Kidney (tissue), 14 donors: ENCODE measurements around the gene KIF26B. TPM values are rescaled to one million over a fixed set of nuclear protein-coding genes. Genes with fewer than 3 reads are reported as not detected.

Experiments used
- DNase-seq, 5 donors: peaks; one replicate each; pipeline ENCODE4 v3.0.0-alpha.2; 2013 to 2020
- FAIRE-seq: peaks from 2 replicates; lab custom pipeline; 2012; peaks lifted over from hg19 to GRCh38; lab: Jason Lieb, UNC
- H3K27ac ChIP-seq, 2 donors: one replicate each; pipeline ENCODE4 v1.7.0; 2013; ENCODE audit warnings: low read depth in 2 of 2, low read length in 2 of 2, inconsistent platforms in 1 of 2
- H3K27me3 ChIP-seq: one replicate; pipeline ENCODE4 v1.7.1; 2013; ENCODE audit warnings: low read length, inconsistent platforms; ENCODE audit not compliant: control insufficient read depth, insufficient read depth
- H3K36me3 ChIP-seq, 3 donors: one replicate each; pipeline versions ENCODE4 v1.7.0 to v1.7.1; 2013; ENCODE audit warnings: low read length in 3 of 3, control low read depth in 1 of 3, inconsistent platforms in 1 of 3; ENCODE audit not compliant: insufficient read depth in 3 of 3, control insufficient read depth in 2 of 3
- H3K4me1 ChIP-seq, 3 donors: one replicate each; pipeline versions ENCODE4 v1.7.0 to v1.7.1; 2013; ENCODE audit warnings: low read length in 3 of 3, inconsistent platforms in 1 of 3, low read depth in 1 of 3; ENCODE audit not compliant: control insufficient read depth in 2 of 3, insufficient read depth in 2 of 3
- H3K4me3 ChIP-seq, 3 donors: one replicate each; pipeline versions ENCODE4 v1.7.0 to v1.8.1; 2013; ENCODE audit warnings: low read length in 3 of 3, control low read depth in 1 of 3, inconsistent platforms in 1 of 3
- H3K9ac ChIP-seq, 3 donors: one replicate each; pipeline versions ENCODE4 v1.7.0 to v1.7.1; 2013; ENCODE audit warnings: low read length in 3 of 3, control low read depth in 1 of 3, inconsistent platforms in 1 of 3
- H3K9me3 ChIP-seq, 3 donors: one replicate each; pipeline versions ENCODE4 v1.7.0 to v1.7.1; 2013; ENCODE audit warnings: low read length in 3 of 3, control low read depth in 1 of 3, inconsistent platforms in 1 of 3; ENCODE audit not compliant: control insufficient read depth in 2 of 3, insufficient read depth in 1 of 3
- intact Hi-C: fragments of 100-400 bp; cut with DNase I; formaldehyde crosslinking; loops from one replicate; pipeline ENCODE4 v1.11.1; 2022
- polyA plus RNA-seq: library from polyadenylated mRNA; stranded (reverse); fragments of 350-450 nt; fragmentation: Illumina TruSeq; extraction: RNeasy Lipid Tissue Mini Kit (QIAGEN cat#74804); gene quantifications from one replicate; pipeline ENCODE4 v1.2.3, GENCODE V29; 2014; ENCODE audit warnings: low read depth, low replicate concordance; ENCODE audit not compliant: insufficient read depth
- total RNA-seq: library from RNA; stranded (reverse); fragmentation: NEBNext Ultra II Directional; extraction: Animal tissue kit (Norgen Biotek cat#: 25700); gene quantifications from one replicate; pipeline ENCODE4 v1.2.1, GENCODE V29; 2021
- TF ChIP-seq, protein P1 (sequence below): IDR thresholded peaks from 3 replicates; pipeline ENCODE4 v1.5.1; 2012; ENCODE audit warnings: mild to moderate bottlenecking, moderate library complexity, borderline replicate concordance; ENCODE audit not compliant: insufficient read depth; ENCODE audit errors: extremely low read depth
- donor health status: control.
- donor health status: control.
- donor health status: control.
- donor health status: control.
- donor health status: control.
- donor health status: DM: yes; HTN: yes; CAD: no.
- donor health status: Normal renal cell carcinoma (clear cell type).

KIF26B gene
- total and polyA plus RNA-seq, 2 donors from 2014 or later = 0.52 to 10.7 TPM

DNA sequence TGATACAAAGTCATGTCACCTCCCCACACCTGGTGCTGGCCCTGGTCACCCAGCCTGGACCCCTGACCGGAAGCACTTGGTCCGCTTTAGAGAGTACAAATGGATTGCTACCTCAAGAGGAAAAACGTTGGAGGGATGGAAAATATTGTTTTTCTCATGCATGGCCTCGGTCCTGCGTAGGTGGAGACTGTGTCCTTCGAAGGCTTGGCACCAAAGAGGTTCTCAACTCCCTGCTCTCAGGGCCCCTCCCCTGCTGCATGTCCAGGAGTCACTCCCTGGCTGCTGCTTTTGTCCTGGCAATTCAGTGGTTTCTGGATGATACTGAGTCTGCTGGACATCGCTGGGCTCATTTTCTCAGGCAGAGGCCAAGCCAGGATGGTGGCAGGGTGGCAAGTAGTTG, 529.8 kb downstream of the KIF26B start:
- FAIRE-seq (no peak), DNase-seq (no peak)
- Histone ChIP-seq H3K36me3 (no peaks in the 10 kb centered on the region), H3K27ac (no peak overlapping the region), H3K4me3 (no peak overlapping the region), H3K9me3 (no peaks in the 10 kb centered on the region), H3K27me3 (no peaks in the 10 kb centered on the region), H3K9ac (no peak overlapping the region), H3K4me1 (no peaks in the 10 kb centered on the region)
- intact Hi-C loops = no loop called here
- TF ChIP-seq, protein P1, sequence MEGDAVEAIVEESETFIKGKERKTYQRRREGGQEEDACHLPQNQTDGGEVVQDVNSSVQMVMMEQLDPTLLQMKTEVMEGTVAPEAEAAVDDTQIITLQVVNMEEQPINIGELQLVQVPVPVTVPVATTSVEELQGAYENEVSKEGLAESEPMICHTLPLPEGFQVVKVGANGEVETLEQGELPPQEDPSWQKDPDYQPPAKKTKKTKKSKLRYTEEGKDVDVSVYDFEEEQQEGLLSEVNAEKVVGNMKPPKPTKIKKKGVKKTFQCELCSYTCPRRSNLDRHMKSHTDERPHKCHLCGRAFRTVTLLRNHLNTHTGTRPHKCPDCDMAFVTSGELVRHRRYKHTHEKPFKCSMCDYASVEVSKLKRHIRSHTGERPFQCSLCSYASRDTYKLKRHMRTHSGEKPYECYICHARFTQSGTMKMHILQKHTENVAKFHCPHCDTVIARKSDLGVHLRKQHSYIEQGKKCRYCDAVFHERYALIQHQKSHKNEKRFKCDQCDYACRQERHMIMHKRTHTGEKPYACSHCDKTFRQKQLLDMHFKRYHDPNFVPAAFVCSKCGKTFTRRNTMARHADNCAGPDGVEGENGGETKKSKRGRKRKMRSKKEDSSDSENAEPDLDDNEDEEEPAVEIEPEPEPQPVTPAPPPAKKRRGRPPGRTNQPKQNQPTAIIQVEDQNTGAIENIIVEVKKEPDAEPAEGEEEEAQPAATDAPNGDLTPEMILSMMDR = no peak

DNA sequence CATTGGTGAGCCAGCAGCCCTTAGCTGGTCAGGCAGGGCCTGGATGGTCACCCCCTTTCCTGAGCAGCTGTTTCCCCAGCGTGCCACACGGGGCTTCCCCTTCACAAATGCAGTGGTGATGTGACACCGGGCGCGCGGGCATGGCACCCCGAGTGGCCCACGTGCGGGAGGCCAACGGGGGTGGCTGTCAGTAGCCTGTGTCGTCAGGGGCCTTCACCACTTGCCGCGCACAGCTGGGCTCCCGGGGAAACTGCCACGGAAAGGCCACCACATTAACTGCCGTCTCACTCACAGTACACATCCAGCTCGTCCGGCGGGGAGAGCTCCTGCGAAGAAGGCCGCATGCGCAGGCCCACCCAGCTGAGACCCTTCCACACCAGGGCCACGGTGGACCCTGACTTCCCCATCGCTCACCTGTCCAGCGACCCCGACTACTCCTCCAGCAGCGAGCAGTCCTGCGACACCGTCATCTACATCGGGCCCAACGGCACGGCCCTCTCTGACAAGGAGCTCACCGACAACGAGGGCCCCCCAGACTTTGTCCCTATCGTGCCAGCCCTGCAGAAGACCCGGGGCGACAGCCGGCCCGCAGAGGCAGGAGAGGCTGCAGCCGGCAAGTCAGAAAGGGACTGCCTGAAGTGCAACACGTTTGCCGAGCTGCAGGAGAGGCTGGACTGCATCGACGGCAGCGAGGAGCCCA, 530.5 kb downstream of the KIF26B start:
- TF ChIP-seq, protein P1 = no peak
- H3K9me3 ChIP-seq = no peaks in the 10 kb centered on the region
- intact Hi-C loops = no loop called here
- no peaks in the 10 kb centered on the region for H3K36me3 ChIP-seq
- no peaks in the 10 kb centered on the region for H3K27me3 ChIP-seq
- H3K27ac ChIP-seq = no peak overlapping the region
- FAIRE-seq = no peak
- H3K4me3 ChIP-seq = no peak overlapping the region
- no peaks in the 10 kb centered on the region for H3K4me1 ChIP-seq
- no peak overlapping the region for H3K9ac ChIP-seq
- DNase-seq = peak in 1 of 5 donors; percentile 59

DNA sequence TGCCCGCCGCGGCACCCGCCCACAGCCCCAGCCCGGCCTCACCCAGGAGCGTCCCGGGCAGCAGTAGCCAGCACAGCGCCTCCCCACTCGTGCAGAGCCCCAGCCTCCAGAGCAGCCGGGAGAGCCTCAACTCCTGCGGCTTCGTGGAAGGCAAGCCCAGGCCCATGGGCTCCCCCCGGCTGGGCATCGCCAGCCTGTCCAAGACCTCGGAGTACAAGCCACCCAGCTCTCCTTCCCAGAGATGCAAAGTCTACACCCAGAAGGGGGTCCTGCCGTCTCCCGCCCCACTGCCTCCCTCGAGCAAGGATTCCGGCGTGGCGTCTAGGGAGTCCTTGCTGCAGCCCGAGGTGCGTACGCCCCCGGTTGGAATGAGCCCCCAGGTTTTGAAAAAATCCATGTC, 531.2 kb downstream of the KIF26B start:
- no peak for FAIRE-seq

More for the DNA sequence above, 531.2 kb downstream of the KIF26B start:
- DNase-seq = peak in 1 of 5 donors; percentile 71
- H3K36me3 ChIP-seq = no peaks in the 10 kb centered on the region
- no peaks in the 10 kb centered on the region for H3K4me1 ChIP-seq
- no peak overlapping the region for H3K9ac ChIP-seq
- TF ChIP-seq, protein P1 = no peak
- no peaks in the 10 kb centered on the region for H3K27me3 ChIP-seq
- no peak overlapping the region for H3K4me3 ChIP-seq
- H3K9me3 ChIP-seq = no peaks in the 10 kb centered on the region
- H3K27ac ChIP-seq = no peak overlapping the region
- intact Hi-C loops = no loop called here
